GM18507 (cell line): Measurements from ENCODE around the gene NCOA6.
A peak's percentile ranks its signal among the peaks of the same experiment; 100 is the strongest.
"Not testable (repeated sequence)": the region's sequence is repeated elsewhere in the genome, so short reads cannot be mapped to it uniquely, and the experiment has no call there.

Source experiments
- DNase-seq: peaks from one replicate; pipeline ENCODE4 v3.0.0; 2011; ENCODE audit warnings: low read depth; ENCODE audit not compliant: insufficient read length; ENCODE audit errors: extremely low spot score
- FAIRE-seq: peaks from 2 replicates; lab custom pipeline; 2011; peaks lifted over from hg19 to GRCh38; lab: Jason Lieb, UNC

Gene NCOA6

GRCh38 chr20:34791289-34792020 is 34.0 kb downstream of the NCOA6 start:
- no peak for FAIRE-seq
- DNase-seq, result no peak

DNA sequence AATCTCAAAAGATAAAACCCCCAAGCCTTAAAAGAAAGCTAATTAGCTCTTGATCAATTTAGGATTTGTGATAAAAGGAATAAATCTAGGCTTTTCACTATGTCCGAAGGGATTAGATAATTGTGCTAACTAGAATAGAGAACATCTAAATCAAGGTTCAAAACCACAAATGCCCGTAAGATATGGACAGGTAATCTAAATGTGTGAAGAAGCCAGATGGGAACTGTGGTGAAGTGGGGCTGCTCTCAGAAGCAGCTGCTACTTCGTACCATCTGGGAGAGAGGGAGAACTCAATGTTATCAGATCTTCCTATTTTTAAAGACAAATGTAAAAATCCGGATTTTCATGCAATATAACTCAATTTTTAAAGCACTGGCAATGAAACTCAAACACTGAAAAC is 44.2 kb downstream of the NCOA6 start:
- FAIRE-seq, result no peak

DNA sequence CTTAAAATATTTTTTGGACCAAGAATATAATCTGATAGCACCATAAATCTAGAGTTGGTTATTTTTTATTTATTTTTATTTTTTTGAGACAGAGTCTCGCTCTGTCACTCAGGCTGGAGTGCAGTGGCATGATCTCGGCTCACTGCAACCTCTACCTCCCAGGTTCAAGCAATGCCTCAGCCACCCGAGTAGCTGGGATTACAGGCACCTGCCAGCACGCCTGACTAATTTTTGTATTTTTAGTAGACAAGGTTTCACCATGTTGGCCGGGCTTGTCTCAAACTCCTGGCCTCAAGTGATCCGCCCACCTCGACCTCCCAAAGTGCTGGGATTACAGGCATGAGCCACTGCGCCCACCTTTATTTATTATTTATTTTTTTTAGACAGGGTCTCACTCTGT is 45.2 kb downstream of the NCOA6 start:
- not testable (repeated sequence) for DNase-seq, FAIRE-seq

More for the DNA sequence above, 44.2 kb downstream of the NCOA6 start:
- DNase-seq, result no peak

DNA sequence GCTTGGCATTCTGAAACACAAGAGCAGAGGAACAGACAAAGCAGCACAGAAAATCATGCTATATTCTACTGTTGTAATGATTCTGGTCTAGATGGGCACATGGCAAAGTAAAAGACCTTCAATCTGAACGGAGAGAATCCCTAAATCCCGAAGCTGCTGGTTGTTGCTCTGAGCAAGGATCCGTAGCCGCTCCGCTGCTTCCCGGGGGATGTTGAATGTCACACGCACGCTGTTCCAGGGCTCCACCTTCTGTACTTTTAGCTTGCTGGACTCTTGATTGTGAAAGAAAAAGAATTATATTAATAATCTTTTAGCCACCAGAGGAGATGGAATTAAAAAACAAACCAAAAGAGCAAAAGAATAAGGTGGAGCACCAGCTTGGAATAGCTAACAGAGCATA is 49.3 kb downstream of the NCOA6 start:
- DNase-seq (no peak), FAIRE-seq (no peak)

GRCh38 chr20:34774886-34775285 is 50.6 kb downstream of the NCOA6 start:
- FAIRE-seq (no peak), DNase-seq (no peak)

DNA sequence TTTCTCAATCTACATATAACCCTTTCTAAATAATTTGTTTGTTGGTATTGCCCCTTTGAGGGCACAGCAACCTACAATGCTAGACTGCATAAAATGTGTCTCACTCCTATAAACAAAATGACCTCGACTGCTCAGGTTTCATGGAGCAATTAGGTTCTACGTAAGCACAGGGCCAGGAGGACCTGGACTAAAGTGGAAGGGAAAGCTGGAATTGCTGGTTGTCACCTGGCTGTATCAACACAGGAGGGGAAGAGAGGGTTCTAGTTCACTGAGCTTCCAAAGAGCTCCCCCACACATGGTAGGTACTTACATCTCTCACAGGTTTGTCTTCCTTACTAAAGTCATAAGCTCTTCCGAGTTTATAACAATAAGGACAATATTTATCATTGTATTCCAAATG is 51.0 kb downstream of the NCOA6 start:
- FAIRE-seq (no peak), DNase-seq (no peak)

DNA sequence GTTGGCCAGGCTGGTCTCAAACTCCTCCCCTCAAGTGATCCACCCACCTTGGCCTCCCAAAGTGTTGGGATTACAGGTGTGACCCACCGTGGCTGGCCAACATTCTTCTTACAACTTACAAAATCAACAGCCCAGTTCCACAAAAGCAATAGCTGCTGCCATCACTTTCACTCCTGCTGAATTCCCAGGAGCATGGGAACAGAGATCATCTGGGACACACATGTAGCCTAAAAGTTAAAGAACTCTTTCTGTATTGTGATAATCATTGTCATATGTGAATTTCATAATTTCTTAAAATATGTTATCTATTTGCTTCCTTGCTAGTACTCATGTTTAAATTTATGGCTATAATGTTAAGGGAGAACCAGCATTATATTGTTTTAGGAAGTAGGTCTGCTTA is 51.7 kb downstream of the NCOA6 start:
- DNase-seq, result no peak
- no peak for FAIRE-seq

DNA sequence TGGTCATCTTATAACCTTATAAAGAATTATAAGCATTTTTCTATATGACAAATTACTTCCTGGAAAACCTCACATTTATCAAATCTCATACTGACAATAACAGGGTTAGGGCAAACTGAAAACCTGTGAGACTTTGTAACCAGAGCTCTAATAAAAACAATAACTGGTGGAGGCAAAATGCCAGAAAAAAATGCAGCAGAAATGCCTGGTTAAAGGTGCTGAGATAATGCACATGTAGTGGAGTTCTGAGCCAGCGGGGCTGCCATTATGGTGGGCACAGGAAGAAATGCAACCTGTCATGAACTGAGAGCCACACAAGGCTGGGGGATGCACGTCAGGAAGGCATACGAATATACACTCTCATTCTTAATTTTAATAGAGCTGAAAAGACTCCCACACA is 53.0 kb downstream of the NCOA6 start:
- FAIRE-seq (no peak), DNase-seq (no peak)

- FAIRE-seq (no peak), DNase-seq (no peak)
These were observed 53.8 kb downstream of the NCOA6 start for GRCh38 chr20:34771680-34772081.

DNA sequence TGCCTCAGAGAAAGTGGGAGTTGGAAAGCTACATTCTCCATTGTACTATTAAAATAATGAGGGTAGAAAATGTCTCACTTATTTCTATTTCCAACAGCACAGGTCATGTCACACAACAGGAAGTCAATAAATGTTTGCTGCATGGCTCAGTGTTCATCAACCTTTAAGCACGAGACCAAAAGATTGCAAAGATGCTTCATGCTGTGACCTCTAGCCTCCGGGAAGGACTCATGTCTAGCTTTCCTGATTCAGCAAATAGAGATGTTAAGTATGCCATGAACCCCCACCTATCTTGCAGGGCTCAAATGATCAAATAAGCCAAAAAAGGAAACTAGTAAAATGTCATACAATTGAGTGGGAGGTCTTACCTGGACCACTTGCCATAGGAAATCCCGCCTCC is 57.4 kb downstream of the NCOA6 start:
- no peak for DNase-seq
- no peak for FAIRE-seq

GRCh38 chr20:34762031-34762555 is 63.4 kb downstream of the NCOA6 start:
- DNase-seq (no peak), FAIRE-seq (no peak)

DNA sequence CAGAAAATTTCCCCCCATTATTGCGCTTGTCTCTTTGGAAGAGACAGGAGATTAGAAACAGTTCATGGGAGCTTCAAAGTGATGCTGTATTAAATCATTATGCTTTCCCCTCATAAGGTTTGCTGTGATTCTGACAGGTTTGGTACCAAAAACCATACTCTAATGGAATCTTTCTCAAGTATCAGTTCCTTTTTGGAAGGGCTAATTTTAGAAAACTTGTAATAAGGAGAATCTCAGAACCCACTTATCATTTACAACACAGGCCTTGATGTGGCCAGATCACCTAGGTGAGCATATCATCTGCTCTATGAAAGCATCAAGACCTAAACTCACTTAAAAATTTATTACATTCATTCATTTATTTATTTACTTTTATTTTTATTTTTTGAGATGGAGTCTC is 70.1 kb downstream of the NCOA6 start:
- peak; percentile 15 for FAIRE-seq

GRCh38 chr20:34754611-34755010 is 70.8 kb downstream of the NCOA6 start:
- no peak for DNase-seq
- FAIRE-seq, result no peak

More for the DNA sequence above, 70.1 kb downstream of the NCOA6 start:
- peak; percentile 11 for DNase-seq

DNA sequence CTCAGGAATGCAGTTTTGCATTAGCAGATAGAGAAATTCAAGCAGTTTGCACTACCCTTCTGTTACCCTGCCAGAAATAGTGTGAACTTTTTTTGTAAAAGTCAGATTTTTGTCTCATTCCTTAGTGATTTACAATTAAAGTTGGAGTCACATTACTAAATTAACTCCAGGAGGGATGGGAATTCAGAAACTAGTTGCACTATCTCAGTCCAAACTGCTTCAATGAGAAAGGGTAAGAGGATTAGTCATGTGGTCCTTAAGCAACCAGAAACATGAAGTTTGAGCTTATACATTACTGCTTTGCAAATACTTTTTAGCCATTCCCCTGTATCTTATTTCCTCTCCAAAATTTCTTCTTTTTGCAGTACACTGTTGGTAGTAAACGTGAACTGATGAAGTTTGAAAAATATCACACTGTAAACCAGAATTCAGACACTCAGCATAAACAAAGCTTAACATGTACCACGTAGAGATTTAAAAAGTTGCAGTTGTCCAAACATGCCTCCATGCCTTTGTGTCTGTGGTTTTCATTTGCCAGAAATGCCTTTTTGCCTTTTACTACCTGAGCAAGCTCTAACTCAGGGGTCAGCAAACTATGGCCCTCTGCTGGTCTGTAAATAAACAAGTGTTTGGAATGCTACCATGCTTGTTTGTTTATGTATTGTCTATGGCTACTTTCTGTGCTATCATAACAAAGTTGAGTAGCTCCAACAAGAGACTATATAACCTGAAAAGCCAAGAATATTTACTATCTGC is 71.6 kb downstream of the NCOA6 start:
- DNase-seq (no peak), FAIRE-seq (no peak)

DNA sequence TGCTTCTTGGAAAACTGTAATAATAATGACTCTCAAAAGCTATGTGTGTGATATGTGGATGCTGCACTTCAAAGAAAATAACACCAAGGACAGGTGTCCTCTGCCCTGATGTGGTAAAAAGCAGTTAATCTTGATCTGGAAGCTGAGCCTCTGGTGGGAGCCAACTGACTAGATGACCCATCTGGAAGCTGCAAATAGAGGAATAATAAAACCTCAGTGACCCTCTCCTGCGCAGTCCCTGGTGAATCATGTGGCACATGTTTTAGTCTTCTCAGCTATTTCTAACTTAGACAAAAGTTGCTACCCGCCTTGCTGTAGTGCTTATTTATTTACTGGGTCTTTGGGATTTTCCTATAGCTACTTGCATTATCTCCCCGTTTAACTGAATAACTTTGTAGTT is 74.0 kb downstream of the NCOA6 start:
- FAIRE-seq (no peak), DNase-seq (no peak)

- DNase-seq (no peak), FAIRE-seq (no peak)
These were observed 75.0 kb downstream of the NCOA6 start for GRCh38 chr20:34750484-34750883.

- DNase-seq (no peak), FAIRE-seq (no peak)
These were observed 76.7 kb downstream of the NCOA6 start for GRCh38 chr20:34748709-34749108.

DNA sequence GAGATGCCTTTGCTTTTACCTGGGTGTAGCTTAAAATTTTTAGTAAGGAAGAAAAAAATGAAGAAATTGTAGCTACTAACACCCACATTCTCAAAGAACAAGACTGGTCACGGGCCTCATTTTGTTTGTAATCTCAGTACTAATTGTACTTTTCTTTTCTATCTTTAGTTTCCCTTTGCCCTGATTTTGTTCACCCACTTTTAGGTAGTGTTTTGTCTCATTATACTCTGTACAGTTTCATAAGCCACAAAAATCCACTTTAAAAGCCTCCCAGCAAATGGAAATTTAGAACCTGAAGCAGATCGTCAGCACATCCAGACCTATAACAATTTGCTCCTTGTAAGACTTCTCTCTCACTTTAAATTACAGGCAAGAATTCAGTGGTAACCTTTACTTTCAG is 78.0 kb downstream of the NCOA6 start:
- no peak for DNase-seq
- FAIRE-seq, result no peak

- DNase-seq, result no peak
- FAIRE-seq, result no peak
These were observed 78.8 kb downstream of the NCOA6 start for GRCh38 chr20:34746674-34747073.

GRCh38 chr20:34744847-34745246 is 80.6 kb downstream of the NCOA6 start:
- FAIRE-seq (no peak), DNase-seq (no peak)

- DNase-seq (no peak), FAIRE-seq (no peak)
These were observed 81.1 kb downstream of the NCOA6 start for GRCh38 chr20:34744340-34744739.
